B cell (primary cell): ENCODE measurements around the gene EPB41L1. TPM values are rescaled to one million over a fixed set of nuclear protein-coding genes. Genes with fewer than 3 reads are reported as not detected.

Source experiments
- ATAC-seq: fragments of 200-7000 bp; cut with Tn5 transposase; one replicate; pipeline ENCODE4 v1.10.0; 2021; ENCODE audit warnings: low read depth, mild to moderate bottlenecking, moderate number of reproducible peaks, moderate library complexity
- CTCF ChIA-PET: fragments of 350-600 bp; sonication (Branson Sonifier 250); formaldehyde crosslinking; loops from one replicate; lab custom pipeline; 2021; ENCODE audit warnings: antibody characterized with exemption, inconsistent platforms; lab: Charles Lee
- POLR2A ChIA-PET: fragments of 350-600 bp; sonication (Branson Sonifier 250); formaldehyde crosslinking; loops from one replicate; lab custom pipeline; 2021; ENCODE audit warnings: antibody characterized with exemption; lab: Charles Lee
- DNase-seq: peaks from one replicate; pipeline ENCODE4 v3.0.0; 2013
- H2AFZ ChIP-seq: 2 replicates; pipeline ENCODE4 v1.6.1; 2012; ENCODE audit warnings: mild to moderate bottlenecking, low read depth, low read length; ENCODE audit not compliant: insufficient read depth, poor library complexity, severe bottlenecking
- H3K27ac ChIP-seq, 2 donors: 1 replicate in 1 of 2; 2 replicates in 1 of 2; pipeline ENCODE4 v1.5.1; 2012 to 2013; ENCODE audit warnings: low read length in 2 of 2, mild to moderate bottlenecking in 2 of 2, moderate library complexity in 1 of 2
- H3K27me3 ChIP-seq, 4 experiments: fragments of 200-600 bp in 1 of 4; sonication (generic) in 1 of 4; replicated peaks in 1 of 4; 1 replicate in 2 of 4; 2 replicates in 2 of 4; pipeline versions ENCODE4 v1.6.1 to v1.7.0; 2013 to 2016; ENCODE audit warnings: low read length in 3 of 4, mild to moderate bottlenecking in 2 of 4, mixed read lengths in 1 of 4, moderate library complexity in 1 of 4; ENCODE audit not compliant: insufficient read depth in 4 of 4, control insufficient read depth in 3 of 4; ENCODE audit errors: control extremely low read depth in 1 of 4
- H3K36me3 ChIP-seq, 2 experiments: replicated peaks in 1 of 2; 1 replicate in 1 of 2; 2 replicates in 1 of 2; pipeline versions ENCODE4 v1.6.1 to v1.7.1; 2013; ENCODE audit warnings: low read length in 1 of 2; ENCODE audit not compliant: insufficient read depth in 2 of 2, control insufficient read depth in 1 of 2; ENCODE audit errors: control extremely low read depth in 1 of 2, extremely low read depth in 1 of 2
- H3K4me1 ChIP-seq, 2 donors: fragments of 200-600 bp in 1 of 2; sonication (generic) in 1 of 2; 1 replicate in 1 of 2; 2 replicates in 1 of 2; pipeline versions ENCODE4 v1.5.1 to v1.6.1; 2013 to 2017; ENCODE audit warnings: low read length in 2 of 2; ENCODE audit not compliant: control insufficient read depth in 2 of 2, insufficient read depth in 2 of 2
- H3K4me2 ChIP-seq: replicated peaks from 2 replicates; pipeline ENCODE3; 2012; ENCODE audit warnings: mild to moderate bottlenecking, low read depth, low read length; ENCODE audit not compliant: poor library complexity, severe bottlenecking
- H3K4me3 ChIP-seq, 5 experiments: fragments of 200-600 bp in 1 of 5; sonication (generic) in 1 of 5; 1 replicate in 3 of 5; 2 replicates in 2 of 5; pipeline versions ENCODE4 v1.5.1 to v1.7.0; 2011 to 2016; ENCODE audit warnings: low read length in 4 of 5, mild to moderate bottlenecking in 4 of 5, low read depth in 2 of 5, control low read depth in 1 of 5, moderate library complexity in 1 of 5; ENCODE audit not compliant: insufficient read depth in 1 of 5; ENCODE audit errors: control extremely low read depth in 1 of 5, extremely low read depth in 1 of 5
- H3K79me2 ChIP-seq: fragments of 200-600 bp; sonication (generic); one replicate; pipeline ENCODE4 v1.6.0; 2016; ENCODE audit warnings: low read length; ENCODE audit not compliant: control insufficient read depth, insufficient read depth
- H3K9ac ChIP-seq: fragments of 200-600 bp; sonication (generic); 2 replicates; pipeline ENCODE4 v1.6.1; 2017; ENCODE audit warnings: mild to moderate bottlenecking, low read length, moderate library complexity
- H3K9me3 ChIP-seq, 3 donors: one replicate each; pipeline versions ENCODE4 v1.6.1 to v1.7.1; 2013; ENCODE audit warnings: low read length in 2 of 3; ENCODE audit not compliant: control insufficient read depth in 2 of 3, insufficient read depth in 1 of 3; ENCODE audit errors: control extremely low read depth in 1 of 3
- H4K20me1 ChIP-seq: 2 replicates; pipeline ENCODE4 v1.6.0; 2012; ENCODE audit warnings: mild to moderate bottlenecking, low read length; ENCODE audit not compliant: insufficient read depth, control insufficient read depth, poor library complexity, severe bottlenecking
- H3K27ac Mint-ChIP-seq: one replicate; pipeline ENCODE4 v1.8.0; 2021; ENCODE audit warnings: mixed read lengths
- H3K27me3 Mint-ChIP-seq: one replicate; pipeline ENCODE4 v1.8.0; 2021; ENCODE audit warnings: mixed read lengths
- H3K4me1 Mint-ChIP-seq: one replicate; pipeline ENCODE4 v1.8.0; 2021; ENCODE audit warnings: mixed read lengths
- H3K4me3 Mint-ChIP-seq: one replicate; pipeline ENCODE4 v1.8.0; 2021; ENCODE audit warnings: mixed read lengths
- H3K9me3 Mint-ChIP-seq: one replicate; pipeline ENCODE4 v1.8.0; 2022; ENCODE audit warnings: mixed read lengths; ENCODE audit not compliant: insufficient read depth
- CTCF ChIP-seq: fragments of 200-600 bp; IDR thresholded peaks from one replicate; pipeline ENCODE4 v1.8.0; 2022; ENCODE audit warnings: antibody characterized with exemption, mild to moderate bottlenecking
- EZH2 ChIP-seq: IDR thresholded peaks from 2 replicates; pipeline ENCODE4 v1.6.1; 2012; ENCODE audit warnings: borderline replicate concordance, low read depth, mild to moderate bottlenecking, moderate library complexity, low read length; ENCODE audit not compliant: insufficient read depth, poor library complexity, severe bottlenecking
- WGBS: methylation state at CpG from one replicate; pipeline ENCODE4 v1.1.5; 2013; ENCODE audit warnings: missing lambda C conversion rate; ENCODE audit not compliant: insufficient coverage; 5-methylcytosine and 5-hydroxymethylcytosine counted together
- intact Hi-C: fragments of 100-400 bp; cut with micrococcal nuclease; formaldehyde crosslinking; loops from one replicate; pipeline ENCODE4 v1.10.0; 2022
- polyA plus RNA-seq: library from polyadenylated mRNA; depleted of rRNA; stranded (reverse); fragments of >200 nt; gene quantifications from 2 replicates; pipeline ENCODE4 v1.2.3, GENCODE V29; 2012
- total RNA-seq, 2 donors: library from RNA; stranded (reverse); fragments of 120-200 nt in 1 of 2; gene quantifications; 1 replicate in 1 of 2; 2 replicates in 1 of 2; pipeline versions ENCODE4 v1.2.3 to v1.2.4, GENCODE V29; 2013 to 2022

EPB41L1 gene
- total and polyA plus RNA-seq, 2 donors (not counting 1 experiment from before 2014, with no cell fraction given): 0.12 to 1.3 TPM

GRCh38 chr20:36269507-36269906 lies 115.0 kb downstream of the EPB41L1 start:
- no peaks in the 10 kb centered on the region for H3K36me3 ChIP-seq
- Mint-ChIP-seq H3K4me1 (no peaks in the 10 kb centered on the region), H3K4me3 (no peak overlapping the region), H3K9me3 (no peaks in the 10 kb centered on the region), H3K27ac (no peak overlapping the region), H3K27me3 (peaks cover 6% of the 10 kb centered on the region)
- no peak overlapping the region for H3K27ac ChIP-seq
- no peak overlapping the region for H3K4me2 ChIP-seq
- POLR2A ChIA-PET: no interaction called here
- H3K4me1 ChIP-seq: no peaks in the 10 kb centered on the region
- no peaks in the 10 kb centered on the region for H4K20me1 ChIP-seq
- peaks cover 0 to 8% (median 0%) of the 10 kb centered on the region in 4 experiments for H3K27me3 ChIP-seq
- no peak overlapping the region for H3K9ac ChIP-seq
- no peak overlapping the region for H2AFZ ChIP-seq
- DNase-seq (no peak), ATAC-seq (no peak)
- CTCF ChIA-PET: no interaction called here
- peaks cover 0 to 3% (median 0%) of the 10 kb centered on the region in 3 donors for H3K9me3 ChIP-seq
- intact Hi-C loops: no loop called here
- 100% methylated on average over 1 of the region's 2 CpGs for WGBS
- H3K4me3 ChIP-seq: no peak overlapping the region
- no peak for TF ChIP-seq CTCF
- no peak for TF ChIP-seq EZH2
- H3K79me2 ChIP-seq: no peaks in the 10 kb centered on the region

GRCh38 chr20:36270744-36271638 lies 116.5 kb downstream of the EPB41L1 start:
- no peak overlapping the region for H2AFZ ChIP-seq
- H3K4me1 ChIP-seq: no peaks in the 10 kb centered on the region

More at GRCh38 chr20:36270744-36271638, 116.5 kb downstream of the EPB41L1 start:
- Histone ChIP-seq H4K20me1 (no peaks in the 10 kb centered on the region), H3K9me3 (peaks cover 0 to 3% (median 0%) of the 10 kb centered on the region in 3 donors), H3K27ac (no peak overlapping the region), H3K9ac (no peak overlapping the region), H3K36me3 (no peaks in the 10 kb centered on the region), H3K4me2 (no peak overlapping the region), H3K4me3 (no peak overlapping the region), H3K79me2 (no peaks in the 10 kb centered on the region), H3K27me3 (peaks cover 0 to 8% (median 0%) of the 10 kb centered on the region in 4 experiments)
- 83% methylated on average over 14 of the region's 20 CpGs for WGBS
- no peaks in the 10 kb centered on the region for H3K9me3 Mint-ChIP-seq
- CTCF ChIA-PET: interaction anchor here (3.8 kb wide), 1 partner anchor 168 kb away, joined by 20 read pairs; no protein-coding TSS in a partner anchor
- H3K4me1 Mint-ChIP-seq: no peaks in the 10 kb centered on the region
- TF ChIP-seq EZH2 (no peak), CTCF (no peak)
- intact Hi-C loops: no loop called here
- POLR2A ChIA-PET: interaction anchor here (0.7 kb wide), 1 partner anchor 73 kb away, joined by 4 read pairs; no protein-coding TSS in a partner anchor
- H3K4me3 Mint-ChIP-seq: no peak overlapping the region
- DNase-seq (no peak), ATAC-seq (no peak)
- H3K27ac Mint-ChIP-seq: no peak overlapping the region
- peaks cover 11% of the 10 kb centered on the region for H3K27me3 Mint-ChIP-seq
